PFSK-1 (cell line): ENCODE results near the gene TNS1.

ENCODE experiments used
- FOXP2 ChIP-seq: optimal IDR thresholded peaks from 2 replicates; pipeline ENCODE3; 2011; ENCODE audit warnings: borderline replicate concordance, control low read depth, inconsistent platforms; ENCODE audit not compliant: insufficient read depth; ENCODE audit errors: extremely low read length, extremely low read depth
- POLR2AphosphoS5 ChIP-seq: IDR thresholded peaks from 2 replicates; pipeline ENCODE4 v1.6.1; 2012; ENCODE audit warnings: low read depth, mild to moderate bottlenecking, control low read depth, low read length, moderate library complexity
- SIN3A ChIP-seq: IDR thresholded peaks from 2 replicates; pipeline ENCODE4 v1.6.1; 2012; ENCODE audit warnings: mild to moderate bottlenecking, low read length, moderate library complexity, borderline replicate concordance; ENCODE audit not compliant: insufficient read depth
- TAF1 ChIP-seq: IDR thresholded peaks from 2 replicates; pipeline ENCODE4 v1.6.1; 2012; ENCODE audit warnings: low read length, control low read depth, borderline replicate concordance; ENCODE audit not compliant: insufficient read depth
- TF ChIP-seq, protein P1 (sequence below), 2 experiments: IDR thresholded peaks; 2 replicates each; pipeline versions ENCODE4 v1.6.1 to v1.8.0; 2011 to 2012; ENCODE audit warnings: low read depth in 2 of 2, low read length in 2 of 2, control low read depth in 1 of 2, inconsistent platforms in 1 of 2, mild to moderate bottlenecking in 1 of 2, moderate library complexity in 1 of 2; ENCODE audit not compliant: insufficient read depth in 1 of 2

Gene TNS1

DNA sequence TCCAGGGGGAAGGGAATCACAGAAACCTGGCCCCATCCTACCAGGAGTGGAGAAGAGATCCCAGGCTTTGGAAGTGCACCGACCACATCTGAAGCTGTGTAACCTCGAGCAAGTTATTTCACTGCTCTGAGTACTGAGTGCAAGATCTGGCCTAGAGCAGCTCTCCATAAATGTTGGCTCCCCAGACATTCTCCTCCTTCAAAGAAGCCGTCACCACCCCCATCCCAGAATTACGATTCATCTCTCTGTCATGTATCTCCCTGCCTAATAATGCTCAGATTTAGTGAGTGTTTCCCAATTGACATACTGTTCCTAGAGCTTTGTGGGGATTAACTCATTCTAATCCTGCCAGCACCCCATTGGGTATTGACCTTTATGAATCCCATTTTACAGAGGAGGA lies 51.7 kb downstream of the TNS1 start:
- TF ChIP-seq, protein P1, sequence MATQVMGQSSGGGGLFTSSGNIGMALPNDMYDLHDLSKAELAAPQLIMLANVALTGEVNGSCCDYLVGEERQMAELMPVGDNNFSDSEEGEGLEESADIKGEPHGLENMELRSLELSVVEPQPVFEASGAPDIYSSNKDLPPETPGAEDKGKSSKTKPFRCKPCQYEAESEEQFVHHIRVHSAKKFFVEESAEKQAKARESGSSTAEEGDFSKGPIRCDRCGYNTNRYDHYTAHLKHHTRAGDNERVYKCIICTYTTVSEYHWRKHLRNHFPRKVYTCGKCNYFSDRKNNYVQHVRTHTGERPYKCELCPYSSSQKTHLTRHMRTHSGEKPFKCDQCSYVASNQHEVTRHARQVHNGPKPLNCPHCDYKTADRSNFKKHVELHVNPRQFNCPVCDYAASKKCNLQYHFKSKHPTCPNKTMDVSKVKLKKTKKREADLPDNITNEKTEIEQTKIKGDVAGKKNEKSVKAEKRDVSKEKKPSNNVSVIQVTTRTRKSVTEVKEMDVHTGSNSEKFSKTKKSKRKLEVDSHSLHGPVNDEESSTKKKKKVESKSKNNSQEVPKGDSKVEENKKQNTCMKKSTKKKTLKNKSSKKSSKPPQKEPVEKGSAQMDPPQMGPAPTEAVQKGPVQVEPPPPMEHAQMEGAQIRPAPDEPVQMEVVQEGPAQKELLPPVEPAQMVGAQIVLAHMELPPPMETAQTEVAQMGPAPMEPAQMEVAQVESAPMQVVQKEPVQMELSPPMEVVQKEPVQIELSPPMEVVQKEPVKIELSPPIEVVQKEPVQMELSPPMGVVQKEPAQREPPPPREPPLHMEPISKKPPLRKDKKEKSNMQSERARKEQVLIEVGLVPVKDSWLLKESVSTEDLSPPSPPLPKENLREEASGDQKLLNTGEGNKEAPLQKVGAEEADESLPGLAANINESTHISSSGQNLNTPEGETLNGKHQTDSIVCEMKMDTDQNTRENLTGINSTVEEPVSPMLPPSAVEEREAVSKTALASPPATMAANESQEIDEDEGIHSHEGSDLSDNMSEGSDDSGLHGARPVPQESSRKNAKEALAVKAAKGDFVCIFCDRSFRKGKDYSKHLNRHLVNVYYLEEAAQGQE (IDR thresholded peaks at IDR 0.05; ENCODE audit: insufficient read depth in 1 of 2, low read depth in 2 of 2, low read length in 2 of 2) = no peak
- TF ChIP-seq TAF1 (no peak), POLR2AphosphoS5 (no peak), SIN3A (no peak), FOXP2 (no peak)

DNA sequence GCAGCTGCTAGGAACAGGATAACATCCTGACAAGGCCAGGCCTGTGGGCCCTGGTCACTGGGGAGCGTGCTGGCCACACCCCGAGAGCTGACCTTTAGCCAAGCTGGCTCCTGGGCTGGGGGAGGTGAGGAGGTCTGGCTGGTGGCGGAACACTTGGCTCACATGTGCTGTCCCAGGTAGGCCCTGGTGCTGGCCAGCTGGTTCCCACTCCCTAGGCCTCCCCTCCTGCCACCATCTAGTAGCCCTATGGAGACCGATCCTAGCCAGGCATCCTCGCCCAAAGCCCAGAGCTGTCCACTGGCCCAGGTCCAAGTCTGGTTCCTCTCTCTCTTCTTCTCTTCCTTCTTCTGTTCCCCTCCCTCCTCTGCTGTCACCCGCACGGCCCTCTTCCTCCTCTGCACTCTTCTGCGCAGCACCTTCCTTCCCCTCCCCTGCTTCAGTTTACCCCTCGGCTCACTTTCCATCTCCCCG lies 52.4 kb downstream of the TNS1 start:
- TF ChIP-seq SIN3A = no peak
- TF ChIP-seq, protein P1 (IDR thresholded peaks at IDR 0.05; ENCODE audit: insufficient read depth in 1 of 2, low read depth in 2 of 2, low read length in 2 of 2) = 0 out of 4 replicates have a peak, but pooled peaks of 1 of the 2 experiments have one; percentile 26

DNA sequence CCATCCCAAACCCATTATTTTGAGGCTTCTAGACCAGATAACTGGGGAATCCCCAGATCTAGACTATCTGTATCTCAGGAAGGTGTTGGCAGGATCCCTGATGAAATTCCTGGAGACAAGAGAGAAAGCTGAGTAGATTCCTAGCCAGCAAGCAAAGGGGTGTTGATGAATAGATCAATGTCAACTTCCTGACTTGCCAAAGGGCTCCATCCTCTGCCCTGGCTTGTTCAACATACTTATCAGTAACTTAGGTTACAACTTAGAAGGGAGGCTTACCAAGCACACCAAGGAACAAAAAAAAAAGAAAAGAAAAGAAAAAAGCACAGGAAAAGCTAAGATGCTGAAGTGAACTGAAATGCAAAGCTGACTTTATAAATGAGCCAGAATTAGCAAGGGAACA lies 53.3 kb downstream of the TNS1 start:
- TF ChIP-seq, protein P1 (IDR thresholded peaks at IDR 0.05; ENCODE audit: insufficient read depth in 1 of 2, low read depth in 2 of 2, low read length in 2 of 2) = no peak
- TF ChIP-seq POLR2AphosphoS5 = no peak
- TF ChIP-seq SIN3A = no peak
- no peak for TF ChIP-seq FOXP2

DNA sequence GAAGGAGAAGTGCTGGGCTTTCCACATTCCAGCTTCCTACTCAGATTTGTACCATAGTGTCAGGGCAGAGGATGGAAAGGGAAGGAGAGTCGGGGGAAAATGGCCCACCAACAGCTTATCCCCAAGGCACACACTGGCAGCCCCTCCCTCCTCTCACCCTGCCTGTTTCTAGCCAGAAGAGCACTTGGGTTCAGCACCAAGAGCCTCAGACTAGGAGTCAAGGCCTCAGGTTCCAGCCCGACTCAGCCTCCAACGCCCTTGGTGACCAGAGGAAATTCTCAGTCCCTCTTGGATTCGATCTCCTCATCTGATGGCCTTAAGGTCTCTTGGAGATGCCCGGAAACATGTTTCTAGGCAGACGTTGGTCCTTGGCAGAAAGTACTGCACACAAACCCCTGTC lies 53.9 kb downstream of the TNS1 start:
- no peak for TF ChIP-seq POLR2AphosphoS5

DNA sequence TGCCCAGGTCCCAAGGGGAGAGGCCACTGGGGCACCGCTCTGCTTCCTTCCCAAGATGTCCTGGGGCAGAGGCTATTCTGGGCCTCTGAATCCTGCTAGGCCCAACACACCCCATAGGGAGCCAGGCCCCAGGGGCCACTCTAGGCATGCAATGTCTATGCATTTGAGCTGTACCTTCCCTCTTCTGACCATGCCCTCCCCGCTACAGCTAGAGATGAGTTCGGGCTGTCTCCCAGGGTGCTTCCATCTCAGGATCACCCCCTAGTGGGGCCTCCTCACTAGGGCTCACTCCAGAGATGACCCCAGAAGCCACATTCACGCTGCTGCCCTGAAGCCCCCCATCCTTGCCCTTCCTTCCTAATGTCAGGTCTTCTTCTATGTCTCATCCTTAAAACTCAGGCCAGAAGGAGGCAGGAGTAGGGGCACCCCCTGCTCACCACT lies 54.4 kb downstream of the TNS1 start:
- TF ChIP-seq FOXP2 (no peak), TAF1 (no peak), POLR2AphosphoS5 (no peak), SIN3A (no peak)
- TF ChIP-seq, protein P1 (IDR thresholded peaks at IDR 0.05; ENCODE audit: insufficient read depth in 1 of 2, low read depth in 2 of 2, low read length in 2 of 2) = no peak
